ENCODE measurements around the gene IP6K3. TPM values are rescaled to one million over a fixed set of nuclear protein-coding genes. Genes with fewer than 3 reads are reported as not detected.

Gene IP6K3
- total RNA-seq, 4 donors from 2014 or later: 0.19 to 2.2 (median 0.45) TPM

GRCh38 chr6:33694401-33694931 is 52.2 kb downstream of the IP6K3 start:
- DNase-seq (ENCODE audit: low spot score): no peak
- ATAC-seq (ENCODE audit: low FRiP score): no peak
- no peak for TF ChIP-seq CTCF (IDR thresholded peaks at IDR 0.05)

GRCh38 chr6:33693186-33694105 is 53.3 kb downstream of the IP6K3 start:
- DNase-seq (ENCODE audit: low spot score): no peak
- no peak for TF ChIP-seq CTCF (IDR thresholded peaks at IDR 0.05)
- no peak for ATAC-seq (ENCODE audit: low FRiP score)

- no peak for TF ChIP-seq CTCF (IDR thresholded peaks at IDR 0.05)
- DNase-seq (ENCODE audit: low spot score) (no peak), ATAC-seq (ENCODE audit: low FRiP score) (no peak)
Measured at GRCh38 chr6:33692760-33693158, 53.9 kb downstream of the IP6K3 start.

- ATAC-seq (ENCODE audit: low FRiP score) (peak; percentile 59), DNase-seq (ENCODE audit: low spot score) (no peak)
- no peak for TF ChIP-seq CTCF (IDR thresholded peaks at IDR 0.05)
Measured at GRCh38 chr6:33692078-33692759, 54.5 kb downstream of the IP6K3 start.

- no peak for TF ChIP-seq CTCF (IDR thresholded peaks at IDR 0.05)
- DNase-seq (ENCODE audit: low spot score) (no peak), ATAC-seq (ENCODE audit: low FRiP score) (no peak)
Measured at GRCh38 chr6:33691456-33692077, 55.1 kb downstream of the IP6K3 start.

GRCh38 chr6:33690766-33691165 is 55.9 kb downstream of the IP6K3 start:
- DNase-seq (ENCODE audit: low spot score) (no peak), ATAC-seq (ENCODE audit: low FRiP score) (no peak)
- no peak for TF ChIP-seq CTCF (IDR thresholded peaks at IDR 0.05)
